Measurements from ENCODE around the gene IQSEC3.
"Not testable (repeated sequence)": the region's sequence is repeated elsewhere in the genome, so short reads cannot be mapped to it uniquely, and the experiment has no call there.

IQSEC3 gene

GRCh38 chr12:212715-213526 is 146.4 kb downstream of the IQSEC3 start:
- Histone ChIP-seq H3K36me3 (ENCODE audit: control insufficient read depth, insufficient read depth, low read length) (no peaks in the 10 kb centered on the region), H3K27me3 (ENCODE audit: control insufficient read depth, insufficient read depth, low read length, poor library complexity, severe bottlenecking) (peaks cover 30% of the 10 kb centered on the region), H3K27ac (ENCODE audit: insufficient read depth, low read depth, low read length, poor library complexity, severe bottlenecking) (no peak overlapping the region), H3K9me3 (ENCODE audit: control insufficient read depth, low read length) (no peaks in the 10 kb centered on the region), H3K4me1 (ENCODE audit: control insufficient read depth, insufficient read depth, low read length) (peaks cover 33% of the 10 kb centered on the region), H3K4me3 (ENCODE audit: insufficient read depth, low read depth, low read length) (no peak overlapping the region)
- 64 to 66% methylated on average over 22 of the region's 22 CpGs for WGBS, 2 experiments

DNA sequence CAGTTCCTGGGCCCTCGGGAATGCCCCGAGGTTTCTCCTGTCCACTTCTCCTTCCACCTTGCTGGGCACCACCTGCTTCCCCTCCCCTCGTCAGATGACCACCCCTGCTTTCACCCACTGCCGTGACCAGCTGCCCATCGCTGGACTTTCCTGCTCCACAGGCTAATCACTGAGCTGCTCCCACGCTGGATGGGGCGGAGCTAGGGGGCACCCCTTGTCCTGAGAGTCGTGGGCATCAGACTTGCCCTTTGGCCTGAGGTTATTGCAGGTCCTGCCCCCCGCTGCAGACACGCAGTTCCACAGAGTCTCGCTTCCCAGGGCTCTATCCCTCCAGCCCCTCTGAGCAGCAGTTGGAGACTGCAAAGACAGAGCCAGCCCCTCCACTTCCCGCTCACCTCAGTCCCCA is 147.0 kb downstream of the IQSEC3 start:
- Histone ChIP-seq H3K4me3 (ENCODE audit: insufficient read depth, low read depth, low read length) (no peak overlapping the region), H3K36me3 (ENCODE audit: control insufficient read depth, insufficient read depth, low read length) (no peaks in the 10 kb centered on the region), H3K9me3 (ENCODE audit: control insufficient read depth, low read length) (no peaks in the 10 kb centered on the region), H3K27ac (ENCODE audit: insufficient read depth, low read depth, low read length, poor library complexity, severe bottlenecking) (no peak overlapping the region), H3K4me1 (ENCODE audit: control insufficient read depth, insufficient read depth, low read length) (peaks cover 33% of the 10 kb centered on the region), H3K27me3 (ENCODE audit: control insufficient read depth, insufficient read depth, low read length, poor library complexity, severe bottlenecking) (peaks cover 30% of the 10 kb centered on the region)
- 56 to 59% methylated on average over 12 of the region's 12 CpGs for WGBS, 2 experiments

- Histone ChIP-seq H3K4me3 (ENCODE audit: insufficient read depth, low read depth, low read length) (no peak within 1 kb of the TSS), H3K27me3 (ENCODE audit: control insufficient read depth, insufficient read depth, low read length, poor library complexity, severe bottlenecking) (peaks cover 30% of the 10 kb centered on the region)
- WGBS, 2 experiments: 31% methylated on average over 14 of the region's 14 CpGs
Observed at GRCh38 chr12:214003-214741, 147.6 kb downstream of the IQSEC3 start, which contains the start of gene SLC6A12. Gene SLC6A12 (minus strand): TSS chr12:214157. CDS start chr12:209986, 4,171 bp downstream.

DNA sequence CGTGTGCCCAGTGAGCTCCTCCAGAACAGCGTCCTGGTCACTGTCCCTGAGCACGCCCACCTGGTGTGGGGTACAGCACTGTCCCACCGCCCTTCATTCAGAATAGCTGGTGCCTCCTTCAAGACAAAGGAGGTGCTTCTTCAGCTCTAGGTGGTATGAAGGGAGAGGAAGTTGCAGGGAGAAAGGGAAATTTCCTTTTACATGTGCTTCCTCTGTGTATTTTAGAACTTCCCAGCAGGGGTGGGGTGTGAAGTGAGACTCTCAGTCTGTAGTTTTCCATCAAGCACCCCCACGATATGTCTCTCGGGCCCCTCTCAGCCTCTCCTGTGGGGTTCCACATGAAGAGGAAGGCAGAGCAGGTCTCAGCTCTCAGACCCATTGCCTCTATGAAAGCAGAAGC is 148.5 kb downstream of the IQSEC3 start:
- H3K4me3 ChIP-seq (ENCODE audit: insufficient read depth, low read depth, low read length): no peak overlapping the region
- H3K4me1 ChIP-seq (ENCODE audit: control insufficient read depth, insufficient read depth, low read length): peaks cover 34% of the 10 kb centered on the region
- no peaks in the 10 kb centered on the region for H3K36me3 ChIP-seq (ENCODE audit: control insufficient read depth, insufficient read depth, low read length)
- WGBS, 2 experiments: 93 to 95% methylated on average over 6 of the region's 6 CpGs
- no peaks in the 10 kb centered on the region for H3K9me3 ChIP-seq (ENCODE audit: control insufficient read depth, low read length)
- no peak overlapping the region for H3K27ac ChIP-seq (ENCODE audit: insufficient read depth, low read depth, low read length, poor library complexity, severe bottlenecking)
- peaks cover 30% of the 10 kb centered on the region for H3K27me3 ChIP-seq (ENCODE audit: control insufficient read depth, insufficient read depth, low read length, poor library complexity, severe bottlenecking)

More at GRCh38 chr12:214003-214741, 147.6 kb downstream of the IQSEC3 start, which contains the start of gene SLC6A12:
- Histone ChIP-seq H3K27ac (ENCODE audit: insufficient read depth, low read depth, low read length, poor library complexity, severe bottlenecking) (no peak within 1 kb of the TSS), H3K4me1 (ENCODE audit: control insufficient read depth, insufficient read depth, low read length) (peaks cover 33% of the 10 kb centered on the region), H3K36me3 (ENCODE audit: control insufficient read depth, insufficient read depth, low read length) (no peaks in the 10 kb centered on the region), H3K9me3 (ENCODE audit: control insufficient read depth, low read length) (no peaks in the 10 kb centered on the region)

DNA sequence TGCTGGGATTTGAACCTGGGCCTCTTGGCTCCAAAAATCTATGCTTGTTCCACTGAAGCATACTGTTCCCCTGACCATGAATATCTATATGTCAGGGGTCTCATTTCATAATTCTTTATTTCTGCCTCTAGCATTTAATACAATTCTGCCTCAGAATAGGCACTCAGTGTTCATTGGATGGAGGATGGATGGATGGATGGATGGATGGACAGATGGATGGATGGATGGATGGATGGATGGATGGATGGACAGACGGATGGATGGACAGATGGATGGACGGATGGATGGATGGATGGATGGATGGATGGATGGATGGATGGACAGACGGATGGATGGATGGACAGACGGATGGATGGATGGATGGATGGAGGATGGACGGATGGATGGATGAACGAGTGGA is 150.5 kb downstream of the IQSEC3 start:
- H3K4me1 ChIP-seq (ENCODE audit: control insufficient read depth, insufficient read depth, low read length): peaks cover 37% of the 10 kb centered on the region
- WGBS, 2 experiments: 78 to 83% methylated on average over 6 of the region's 6 CpGs
- H3K27ac ChIP-seq (ENCODE audit: insufficient read depth, low read depth, low read length, poor library complexity, severe bottlenecking); H3K9me3 ChIP-seq (ENCODE audit: control insufficient read depth, low read length); H3K4me3 ChIP-seq (ENCODE audit: insufficient read depth, low read depth, low read length); H3K36me3 ChIP-seq (ENCODE audit: control insufficient read depth, insufficient read depth, low read length): not testable (repeated sequence)
- peaks cover 24% of the 10 kb centered on the region for H3K27me3 ChIP-seq (ENCODE audit: control insufficient read depth, insufficient read depth, low read length, poor library complexity, severe bottlenecking)

- WGBS, 2 experiments: 89 to 90% methylated on average over 5 of the region's 5 CpGs
Observed at GRCh38 chr12:218221-218620, 151.7 kb downstream of the IQSEC3 start.

DNA sequence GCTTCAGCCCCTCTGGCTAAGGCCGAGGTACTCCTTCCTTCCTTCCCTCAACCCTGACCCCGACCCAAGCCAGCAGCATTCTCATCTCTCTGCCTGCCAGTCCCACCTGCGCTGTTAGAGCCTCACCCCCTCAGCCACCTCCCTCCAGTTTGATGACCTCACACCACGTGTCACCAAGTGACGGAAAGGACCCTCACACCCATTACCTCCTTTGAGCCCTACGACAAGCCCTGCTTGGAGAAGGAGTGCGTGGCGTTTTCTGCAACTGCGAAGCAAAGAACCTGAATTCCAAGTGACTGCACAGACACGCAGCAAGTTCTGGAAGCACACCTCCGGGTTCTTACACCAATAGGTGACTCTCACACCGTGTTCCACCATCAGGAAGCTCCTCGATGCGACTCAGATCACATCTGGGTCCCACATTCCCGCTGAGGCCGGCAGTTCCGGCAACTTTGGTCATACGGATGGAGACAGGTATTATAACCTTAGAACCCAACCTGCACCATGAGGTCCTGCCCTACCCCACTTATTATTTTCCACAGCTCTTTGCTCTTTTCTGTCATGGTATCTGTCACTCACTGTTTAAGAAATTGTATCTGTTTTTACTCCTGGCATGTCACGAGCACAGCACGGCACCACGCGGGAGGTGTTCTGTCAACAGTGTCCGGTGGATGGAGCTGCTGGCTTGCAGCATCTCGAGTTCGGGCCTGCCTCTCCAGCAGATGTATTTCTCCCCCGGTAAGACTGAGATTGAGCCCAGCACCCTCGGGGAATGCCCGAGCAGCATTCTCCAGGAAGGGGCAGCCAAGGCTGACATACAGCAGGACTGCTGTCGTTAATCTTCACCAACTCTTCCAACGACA is 152.4 kb downstream of the IQSEC3 start:
- WGBS, 2 experiments: 90 to 92% methylated on average over 30 of the region's 30 CpGs
- H3K9me3 ChIP-seq (ENCODE audit: control insufficient read depth, low read length): no peaks in the 10 kb centered on the region

More at GRCh38 chr12:218221-218620, 151.7 kb downstream of the IQSEC3 start:
- Histone ChIP-seq H3K9me3 (ENCODE audit: control insufficient read depth, low read length) (no peaks in the 10 kb centered on the region), H3K27me3 (ENCODE audit: control insufficient read depth, insufficient read depth, low read length, poor library complexity, severe bottlenecking) (peaks cover 12% of the 10 kb centered on the region), H3K4me1 (ENCODE audit: control insufficient read depth, insufficient read depth, low read length) (peaks cover 26% of the 10 kb centered on the region), H3K27ac (ENCODE audit: insufficient read depth, low read depth, low read length, poor library complexity, severe bottlenecking) (no peak overlapping the region), H3K36me3 (ENCODE audit: control insufficient read depth, insufficient read depth, low read length) (no peaks in the 10 kb centered on the region), H3K4me3 (ENCODE audit: insufficient read depth, low read depth, low read length) (no peak overlapping the region)

GRCh38 chr12:219891-220352 is 153.4 kb downstream of the IQSEC3 start:
- H3K4me1 ChIP-seq (ENCODE audit: control insufficient read depth, insufficient read depth, low read length): peaks cover 10% of the 10 kb centered on the region
- no peaks in the 10 kb centered on the region for H3K27me3 ChIP-seq (ENCODE audit: control insufficient read depth, insufficient read depth, low read length, poor library complexity, severe bottlenecking)
- H3K9me3 ChIP-seq (ENCODE audit: control insufficient read depth, low read length): no peaks in the 10 kb centered on the region
- no peak overlapping the region for H3K4me3 ChIP-seq (ENCODE audit: insufficient read depth, low read depth, low read length)
- no peaks in the 10 kb centered on the region for H3K36me3 ChIP-seq (ENCODE audit: control insufficient read depth, insufficient read depth, low read length)
- no peak overlapping the region for H3K27ac ChIP-seq (ENCODE audit: insufficient read depth, low read depth, low read length, poor library complexity, severe bottlenecking)
- WGBS, 2 experiments: 20 to 21% methylated on average over 17 of the region's 17 CpGs

More for the DNA sequence above, 152.4 kb downstream of the IQSEC3 start:
- Histone ChIP-seq H3K4me1 (ENCODE audit: control insufficient read depth, insufficient read depth, low read length) (peaks cover 18% of the 10 kb centered on the region), H3K36me3 (ENCODE audit: control insufficient read depth, insufficient read depth, low read length) (no peaks in the 10 kb centered on the region), H3K4me3 (ENCODE audit: insufficient read depth, low read depth, low read length) (no peak overlapping the region), H3K27ac (ENCODE audit: insufficient read depth, low read depth, low read length, poor library complexity, severe bottlenecking) (no peak overlapping the region), H3K27me3 (ENCODE audit: control insufficient read depth, insufficient read depth, low read length, poor library complexity, severe bottlenecking) (peaks cover 5% of the 10 kb centered on the region)

DNA sequence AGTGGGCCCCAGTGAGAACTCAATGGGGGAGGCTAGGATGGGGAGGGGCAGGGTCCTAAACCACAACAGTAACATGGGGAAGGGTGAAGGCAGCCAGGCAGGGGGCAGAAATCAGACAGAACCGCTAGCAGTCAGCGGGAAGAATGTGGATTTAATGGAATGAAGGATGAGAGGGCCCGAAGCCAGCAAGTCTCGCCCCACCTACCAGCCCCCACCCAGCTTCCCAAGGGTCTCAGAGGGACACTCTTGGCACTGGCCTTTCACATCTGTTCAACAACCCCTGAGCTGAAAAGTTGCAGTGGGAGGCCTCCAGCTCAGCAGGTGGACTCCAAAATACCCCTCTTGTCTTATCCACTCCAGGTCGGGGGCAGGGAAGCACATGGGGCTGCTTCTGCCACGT is 153.9 kb downstream of the IQSEC3 start:
- H3K27ac ChIP-seq (ENCODE audit: insufficient read depth, low read depth, low read length, poor library complexity, severe bottlenecking): no peak overlapping the region
- 77 to 85% methylated on average over 6 of the region's 6 CpGs for WGBS, 2 experiments
- no peaks in the 10 kb centered on the region for H3K9me3 ChIP-seq (ENCODE audit: control insufficient read depth, low read length)
- H3K27me3 ChIP-seq (ENCODE audit: control insufficient read depth, insufficient read depth, low read length, poor library complexity, severe bottlenecking): no peaks in the 10 kb centered on the region
- no peak overlapping the region for H3K4me3 ChIP-seq (ENCODE audit: insufficient read depth, low read depth, low read length)
- no peaks in the 10 kb centered on the region for H3K36me3 ChIP-seq (ENCODE audit: control insufficient read depth, insufficient read depth, low read length)
- H3K4me1 ChIP-seq (ENCODE audit: control insufficient read depth, insufficient read depth, low read length): peaks cover 10% of the 10 kb centered on the region

All from ectodermal cell (in vitro differentiated cells).